HEK293T (cell line): ENCODE results near the gene SH2D3C.

Source experiments
- ARNT ChIP-seq: fragments of 450-650 bp; IDR thresholded peaks from 2 replicates; pipeline ENCODE4 v1.6.1; 2017; ENCODE audit warnings: mild to moderate bottlenecking
- BHLHE40 ChIP-seq: fragments of 450-650 bp; IDR thresholded peaks from 2 replicates; pipeline ENCODE4 v1.6.1; 2016; ENCODE audit warnings: mild to moderate bottlenecking, moderate library complexity, borderline replicate concordance
- FOXA1 ChIP-seq: fragments of 450-650 bp; IDR thresholded peaks from 2 replicates; pipeline ENCODE4 v1.6.1; 2016; ENCODE audit warnings: mild to moderate bottlenecking
- FOXK2 ChIP-seq: fragments of 450-650 bp; IDR thresholded peaks from 2 replicates; pipeline ENCODE4 v1.6.1; 2016; ENCODE audit warnings: mild to moderate bottlenecking
- LEF1 ChIP-seq: fragments of 450-650 bp; IDR thresholded peaks from 2 replicates; pipeline ENCODE4 v1.6.1; 2017; ENCODE audit warnings: mild to moderate bottlenecking, borderline replicate concordance
- NFRKB ChIP-seq: fragments of 450-650 bp; IDR thresholded peaks from 2 replicates; pipeline ENCODE4 v1.6.1; 2016; ENCODE audit warnings: mild to moderate bottlenecking, moderate library complexity
- SP1 ChIP-seq: fragments of 450-650 bp; IDR thresholded peaks from 2 replicates; pipeline ENCODE4 v1.6.1; 2017
- SUZ12 ChIP-seq: fragments of 450-650 bp; IDR thresholded peaks from 2 replicates; pipeline ENCODE4 v1.6.1; 2016; ENCODE audit warnings: mild to moderate bottlenecking
- TARDBP ChIP-seq: fragments of 450-650 bp; IDR thresholded peaks from 2 replicates; pipeline ENCODE4 v1.6.1; 2016
- ZNF384 ChIP-seq: fragments of 450-650 bp; IDR thresholded peaks from 2 replicates; pipeline ENCODE4 v1.6.1; 2016

DNA sequence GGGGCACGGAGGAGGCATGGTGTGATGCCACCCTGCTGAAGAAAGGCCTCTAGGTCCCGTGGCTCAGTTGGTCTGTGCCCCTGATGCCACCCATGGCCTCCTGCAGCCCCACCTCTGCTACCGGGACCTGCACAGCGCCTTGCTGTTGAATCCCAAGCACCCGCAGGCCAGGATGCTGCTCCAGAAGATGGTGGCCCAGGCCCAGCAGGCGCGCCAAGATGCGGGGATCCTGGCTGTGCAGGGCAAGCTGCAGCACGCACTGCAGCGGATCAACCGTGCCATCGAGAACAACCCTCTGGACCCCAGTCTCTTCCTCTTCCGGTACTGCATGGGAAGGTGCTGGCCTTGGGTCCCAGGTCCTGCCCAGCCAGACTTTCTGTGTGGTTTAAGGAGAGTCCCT, 55.5 kb downstream of the SH2D3C start:
- TF ChIP-seq TARDBP (no peak), SP1 (no peak), FOXK2 (no peak), ARNT (no peak), NFRKB (no peak), SUZ12 (no peak), BHLHE40 (no peak), FOXA1 (no peak), ZNF384 (no peak), LEF1 (no peak)
